Measurements from ENCODE around the gene ABCB11. TPM values are rescaled to one million over a fixed set of nuclear protein-coding genes. Genes with fewer than 3 reads are reported as not detected.

The ABCB11 gene
- total and polyA plus RNA-seq, 9 of the 15 experiments (the other 6 are each of a cell fraction or from before 2014, with no cell fraction given), result 0.04 to 0.51 (median 0.10) TPM; not detected in 1

- Histone ChIP-seq H3K79me2 (ENCODE audit: control insufficient read depth, insufficient read depth, low read length) (no peaks in the 10 kb centered on the region), H2AFZ (ENCODE audit: low read depth, low read length) (no peak overlapping the region), H3K9me1 (ENCODE audit: control insufficient read depth, insufficient read depth, low read length) (no peaks in the 10 kb centered on the region), H3K4me2 (ENCODE audit: insufficient read depth, low read length) (no peak overlapping the region), H3K36me3 (ENCODE audit: control insufficient read depth, insufficient read depth, low read length) (no peaks in the 10 kb centered on the region), H3K9ac (ENCODE audit: insufficient read depth in 1 of 2, low read depth in 2 of 2, low read length in 2 of 2) (no peak overlapping the region), H3K9me3 (replicated peaks; ENCODE audit: control insufficient read depth, insufficient read depth, low read depth, low read length) (no peaks in the 10 kb centered on the region), H4K20me1 (replicated peaks; ENCODE audit: control insufficient read depth, insufficient read depth, low read length) (no peaks in the 10 kb centered on the region), H3K27me3 (ENCODE audit: control insufficient read depth in 2 of 2, insufficient read depth in 2 of 2, low read length in 2 of 2) (no peaks in the 10 kb centered on the region), H3K27ac (ENCODE audit: extremely low read depth, low read depth, low read length) (no peak overlapping the region), H3K4me3 (no peak overlapping the region), H3K4me1 (replicated peaks in 1 of 2; ENCODE audit: control insufficient read depth in 2 of 2, insufficient read depth in 2 of 2, low read length in 2 of 2) (peaks cover 0 to 6% of the 10 kb centered on the region in 2 experiments; a peak in 2 of 5 replicates)
- FAIRE-seq (no peak), ATAC-seq (no peak), DNase-seq (ENCODE audit: extremely low read depth in 1 of 4, low spot score in 3 of 4) (no peak)
- intact Hi-C loops (cut with micrococcal nuclease) (no loop called here), in situ Hi-C loops (cut with MboI) (no loop called here)
- WGBS (ENCODE audit: insufficient coverage, low coverage, missing lambda C conversion rate), result 17% methylated on average over 1 of the region's 1 CpG
- no TSS peak for BruUV-seq (replicated peaks)
- ChIA-PET CTCF (ENCODE audit: low intra/inter-chr PET ratio) (no interaction called here), POLR2A (no interaction called here)
- TF ChIP-seq IFI16 (CRISPR knock-in tag; IDR thresholded peaks at IDR 0.05) (no peak), HNRNPH1 (optimal IDR thresholded peaks at IDR 0.05; ENCODE audit: low read depth, low read length) (no peak), HDGF (IDR thresholded peaks at IDR 0.05) (no peak), ZNF274 (IDR thresholded peaks at IDR 0.05; ENCODE audit: borderline replicate concordance, low read depth, low read length) (peak; percentile 60; the same call in 1 of the 2 replicates), AFF1 (IDR thresholded peaks at IDR 0.05; ENCODE audit: low read depth in 1 of 2, partially characterized antibody in 2 of 2) (no peak), ARID3A (IDR thresholded peaks at IDR 0.05; ENCODE audit: borderline replicate concordance, low read depth, low read length) (no peak), ZNF184 (CRISPR knock-in tag; IDR thresholded peaks at IDR 0.05) (no peak)
Measured at GRCh38 chr2:168897449-168897848, 133.7 kb downstream of the ABCB11 start.
